HCT116 (cell line): Measurements from ENCODE around the gene TCEANC2. TPM values are rescaled to one million over a fixed set of nuclear protein-coding genes. Genes with fewer than 3 reads are reported as not detected.
"Not testable (repeated sequence)": the region's sequence is repeated elsewhere in the genome, so short reads cannot be mapped to it uniquely, and the experiment has no call there.

Experiments used
- ATAC-seq: fragments of 200-7000 bp; cut with Tn5 transposase; 2 replicates; pipeline ENCODE4 v1.9.1; 2020; ENCODE audit warnings: mild to moderate bottlenecking, moderate library complexity
- BruUV-seq: library from RNA; stranded (reverse); fragments of 400-500 nt; replicated peaks from 2 replicates; lab custom pipeline; 2021; lab: Mats Ljungman, UMichigan
- CTCF ChIA-PET: fragments of 300-600 bp; sonication (Branson Sonifier 250); formaldehyde crosslinking; loops from one replicate; lab custom pipeline; 2021; ENCODE audit warnings: antibody characterized with exemption; lab: Charles Lee
- POLR2A ChIA-PET: fragments of 300-600, 350-600 bp; sonication (Branson Sonifier 250); formaldehyde crosslinking; loops from one replicate; lab custom pipeline; 2021; ENCODE audit warnings: antibody characterized with exemption; lab: Charles Lee
- RAD21 ChIA-PET, 2 experiments: fragments of 300-600 bp; sonication (Branson Sonifier 250); formaldehyde crosslinking; loops; one replicate each; lab custom pipeline; 2023; ENCODE audit warnings: low total read pairs in 2 of 2; ENCODE audit not compliant: uncharacterized antibody in 2 of 2, unreplicated experiment in 2 of 2, low non-redundant PET in 1 of 2; lab: Charles Lee
- DNase-seq: peaks from one replicate; pipeline ENCODE4 v3.0.0-alpha.2; 2010; ENCODE audit warnings: low read depth, low spot score
- H2AFZ ChIP-seq: fragments of 200-600 bp; shearing (Covaris generic), sonication (generic); 2 replicates; pipeline ENCODE4 v1.6.1; 2017; ENCODE audit warnings: low read depth, mixed run types, mixed read lengths, antibody characterized with exemption, low read length; ENCODE audit not compliant: poor library complexity, severe bottlenecking
- H3K27ac ChIP-seq: 2 replicates; pipeline ENCODE4 v1.5.1; 2012; ENCODE audit warnings: low read depth, low read length
- H3K27me3 ChIP-seq: fragments of 200-600 bp; sonication (generic); 2 replicates; pipeline ENCODE4 v1.6.1; 2016; ENCODE audit warnings: mixed run types, low read length, mixed read lengths; ENCODE audit not compliant: insufficient read depth
- H3K36me3 ChIP-seq, 2 experiments: fragments of 200-500 bp in 1 of 2; fragments of 200-600 bp in 1 of 2; sonication (Bioruptor generic) in 1 of 2; sonication (generic) in 1 of 2; 2 replicates each; pipeline versions ENCODE4 v1.5.1 to v1.6.1; 2014 to 2016; ENCODE audit warnings: low read length in 2 of 2, inconsistent platforms in 1 of 2, mixed read lengths in 1 of 2, mixed run types in 1 of 2; ENCODE audit not compliant: insufficient read depth in 2 of 2, control insufficient read depth in 1 of 2
- H3K4me1 ChIP-seq, 2 experiments: fragments of 200-600 bp in 1 of 2; sonication (generic) in 1 of 2; 2 replicates each; pipeline versions ENCODE4 v1.5.1 to v1.6.1; 2012 to 2017; ENCODE audit warnings: low read length in 2 of 2, inconsistent platforms in 1 of 2, mild to moderate bottlenecking in 1 of 2, mixed read lengths in 1 of 2, mixed run types in 1 of 2, moderate library complexity in 1 of 2; ENCODE audit not compliant: insufficient read depth in 2 of 2, control insufficient read depth in 1 of 2
- H3K4me2 ChIP-seq: fragments of 200-600 bp; sonication (generic); 2 replicates; pipeline ENCODE4 v1.6.1; 2017; ENCODE audit warnings: mixed run types, low read length, mixed read lengths
- H3K4me3 ChIP-seq, 2 experiments: fragments of 200-600 bp in 1 of 2; sonication (generic) in 1 of 2; replicated peaks in 1 of 2; 2 replicates each; pipeline ENCODE4 v1.5.1; 2011 to 2016; ENCODE audit warnings: low read length in 2 of 2, control low read depth in 1 of 2, low read depth in 1 of 2, mild to moderate bottlenecking in 1 of 2, mixed read lengths in 1 of 2, mixed run types in 1 of 2
- H3K79me2 ChIP-seq: fragments of 200-600 bp; sonication (generic); 2 replicates; pipeline ENCODE4 v1.6.1; 2017; ENCODE audit warnings: mild to moderate bottlenecking, mixed run types, low read length, moderate library complexity, mixed read lengths; ENCODE audit not compliant: insufficient read depth
- H3K9ac ChIP-seq: fragments of 200-600 bp; sonication (generic); 2 replicates; pipeline ENCODE4 v1.6.1; 2016; ENCODE audit warnings: low read length, mixed read lengths
- H3K9me2 ChIP-seq: fragments of 200-600 bp; sonication (generic), shearing (Covaris generic); 2 replicates; pipeline ENCODE4 v1.6.1; 2017; ENCODE audit warnings: mixed run types, mild to moderate bottlenecking, moderate library complexity; ENCODE audit not compliant: insufficient read depth
- H3K9me3 ChIP-seq, 2 experiments: fragments of 200-500 bp in 1 of 2; fragments of 200-600 bp in 1 of 2; sonication (Bioruptor generic) in 1 of 2; sonication (generic) in 1 of 2; 2 replicates each; pipeline ENCODE4 v1.6.1; 2014 to 2017; ENCODE audit warnings: low read length in 2 of 2, mixed read lengths in 2 of 2, inconsistent platforms in 1 of 2, low read depth in 1 of 2, mild to moderate bottlenecking in 1 of 2, mixed run types in 1 of 2, moderate library complexity in 1 of 2; ENCODE audit not compliant: control insufficient read depth in 1 of 2, insufficient read depth in 1 of 2
- H4K20me1 ChIP-seq: fragments of 200-600 bp; sonication (generic), shearing (Covaris generic); 2 replicates; pipeline ENCODE4 v1.6.1; 2017; ENCODE audit warnings: mixed run types, mild to moderate bottlenecking, moderate library complexity; ENCODE audit not compliant: insufficient read depth
- CTCF ChIP-seq, 3 experiments: fragments of 200-600 bp in 1 of 3; sonication (generic) in 1 of 3; IDR thresholded peaks in 2 of 3; conservative IDR thresholded peaks in 1 of 3; 2 replicates each; pipeline ENCODE4 v1.5.1; 2012 to 2017; ENCODE audit warnings: low read depth in 2 of 3, low read length in 2 of 3, antibody characterized with exemption in 1 of 3, borderline replicate concordance in 1 of 3, control low read depth in 1 of 3, mild to moderate bottlenecking in 1 of 3, mixed read lengths in 1 of 3, mixed run types in 1 of 3, moderate library complexity in 1 of 3; ENCODE audit not compliant: insufficient read depth in 1 of 3
- EGR1 ChIP-seq: IDR thresholded peaks from 2 replicates; pipeline ENCODE4 v1.6.1; 2012; ENCODE audit warnings: low read depth
- EZH2phosphoT487 ChIP-seq: fragments of 200-600 bp; IDR thresholded peaks from 2 replicates; pipeline ENCODE4 v1.6.1; 2018; ENCODE audit warnings: antibody characterized with exemption, borderline replicate concordance
- JUND ChIP-seq: IDR thresholded peaks from 2 replicates; pipeline ENCODE4 v1.6.1; 2012
- YY1 ChIP-seq: IDR thresholded peaks from 2 replicates; pipeline ENCODE4 v1.6.1; 2011; ENCODE audit warnings: low read length, low read depth, moderate library complexity, mild to moderate bottlenecking; ENCODE audit not compliant: insufficient replicate concordance; ENCODE audit errors: extremely low read depth
- ZNF274 ChIP-seq: fragments of 200-500 bp; sonication (Bioruptor generic); IDR thresholded peaks from 2 replicates; pipeline ENCODE4 v1.6.1; 2014; ENCODE audit warnings: mild to moderate bottlenecking, low read depth, low read length, inconsistent platforms
- intact Hi-C: fragments of 100-400 bp; cut with micrococcal nuclease; formaldehyde crosslinking; loops from 2 replicates; pipeline ENCODE4 v1.10.0; 2022
- total RNA-seq: library from RNA; stranded (reverse); gene quantifications from one replicate; pipeline ENCODE4 v1.2.1, GENCODE V29; 2021; ENCODE audit not compliant: unreplicated experiment

The TCEANC2 gene
- total RNA-seq, 1 experiment from 2014 or later: 5.4 TPM

DNA sequence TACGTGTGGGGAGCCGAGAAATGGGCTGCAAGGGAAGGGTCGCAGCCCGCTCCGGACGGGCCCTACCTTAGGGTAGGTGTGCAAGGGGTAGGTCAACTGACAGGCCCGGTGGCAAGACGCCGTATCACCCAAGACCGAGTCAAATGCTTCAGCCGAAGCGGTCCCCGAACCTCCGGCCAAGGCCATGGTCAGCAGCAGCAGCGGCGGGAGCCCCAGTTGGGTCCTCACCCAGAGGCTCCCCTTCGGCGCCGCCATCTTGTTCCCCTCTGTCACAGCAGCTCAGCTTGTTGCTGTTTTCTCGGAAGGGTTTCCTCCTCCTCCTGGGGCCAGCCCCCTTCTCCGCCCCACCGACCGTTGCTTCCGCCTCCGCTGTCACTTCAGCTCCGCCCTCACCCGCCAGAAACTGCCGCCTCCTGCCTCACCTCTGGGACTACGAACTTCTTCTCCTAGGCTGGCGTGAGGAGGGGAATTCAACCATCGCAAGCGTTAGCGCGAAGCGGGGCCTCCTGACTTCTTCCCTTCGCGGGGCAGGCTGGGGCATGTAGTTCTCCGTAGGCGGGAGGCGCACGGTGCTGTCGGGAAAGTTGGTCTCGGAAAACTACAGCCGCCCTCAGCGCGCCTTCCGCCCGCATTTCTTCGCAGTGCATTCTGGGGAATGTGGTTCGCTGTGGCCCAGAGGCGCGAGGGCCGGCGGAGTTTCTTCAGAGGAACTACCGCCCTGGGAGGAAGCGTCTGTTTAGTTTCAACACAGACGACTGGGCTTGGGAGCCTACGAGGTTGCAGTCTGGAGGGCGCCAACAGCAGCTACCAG lies at the start of gene TCEANC2, which contains the start of gene TMEM59 (continued):
- no peak for TF ChIP-seq CTCF (IDR thresholded peaks at IDR 0.05 in 2 of 3, conservative IDR thresholded peaks at IDR 0.05 in 1 of 3; ENCODE audit: borderline replicate concordance in 1 of 3, insufficient read depth in 1 of 3, low read depth in 2 of 3, low read length in 2 of 3)
- TF ChIP-seq YY1: peak; percentile 95
- TF ChIP-seq JUND: no peak
- no peak for TF ChIP-seq EZH2phosphoT487
- TF ChIP-seq EGR1: peak; percentile 59; the same call in 1 of the 2 replicates
- no peak for TF ChIP-seq ZNF274

- H3K4me3 ChIP-seq, H4K20me1 ChIP-seq, H2AFZ ChIP-seq, H3K4me1 ChIP-seq, RAD21 ChIA-PET, H3K36me3 ChIP-seq, DNase-seq, CTCF ChIA-PET, H3K9me3 ChIP-seq, intact Hi-C loops, H3K4me2 ChIP-seq, ATAC-seq, H3K9ac ChIP-seq, H3K27ac ChIP-seq, H3K9me2 ChIP-seq, POLR2A ChIA-PET, H3K79me2 ChIP-seq, H3K27me3 ChIP-seq, BruUV-seq: not testable (repeated sequence)
Measured at GRCh38 chr1:54003750-54004480, 49.5 kb upstream of the TCEANC2 start.
